Measurements from ENCODE around the gene NRDE2.

GRCh38 chr14:90361865-90362557 is 30.3 kb upstream of the NRDE2 start:
- TF ChIP-seq CTCF (IDR thresholded peaks at IDR 0.05; ENCODE audit: insufficient read depth, low read length) (no peak), SPI1 (IDR thresholded peaks at IDR 0.05; ENCODE audit: borderline replicate concordance, low read depth) (no peak), GABPA (IDR thresholded peaks at IDR 0.05; ENCODE audit: low read depth) (no peak), REST (IDR thresholded peaks at IDR 0.05; ENCODE audit: insufficient replicate concordance, low read depth) (no peak)

All from HL-60 (cell line).